Thyroid gland (tissue), 4 donors: ENCODE data around the gene PDXDC1. TPM values are rescaled to one million over a fixed set of nuclear protein-coding genes. Genes with fewer than 3 reads are reported as not detected.
"Not testable (repeated sequence)": the region's sequence is repeated elsewhere in the genome, so short reads cannot be mapped to it uniquely, and the experiment has no call there.

ENCODE experiments used
- DNase-seq, 2 donors: peaks; one replicate each; pipeline ENCODE4 v3.0.0-alpha.2; 2019
- H3K27ac ChIP-seq, 3 donors: fragments of 200-600 bp; sonication (generic); 1 replicate in 2 of 3; 2 replicates in 1 of 3; pipeline ENCODE4 v1.5.1; 2016 to 2019; ENCODE audit warnings: mild to moderate bottlenecking in 1 of 3, moderate library complexity in 1 of 3
- H3K27me3 ChIP-seq: fragments of 200-600 bp; sonication (generic); one replicate; pipeline ENCODE4 v1.5.1; 2019
- H3K36me3 ChIP-seq, 2 donors: fragments of 200-600 bp; sonication (generic); one replicate each; pipeline ENCODE4 v1.5.1; 2016 to 2019
- H3K4me1 ChIP-seq, 2 donors: fragments of 200-600 bp; sonication (generic); one replicate each; pipeline ENCODE4 v1.5.1; 2017 to 2019
- H3K4me3 ChIP-seq, 3 donors: fragments of 200-600 bp; sonication (generic); replicated peaks in 1 of 3; 1 replicate in 2 of 3; 2 replicates in 1 of 3; pipeline ENCODE4 v1.5.1; 2016; ENCODE audit warnings: mild to moderate bottlenecking in 1 of 3
- H3K9me3 ChIP-seq: fragments of 200-600 bp; sonication (generic); one replicate; pipeline ENCODE4 v1.5.1; 2017
- CTCF ChIP-seq, 6 experiments: fragments of 200-600 bp in 3 of 6; fragments of 450-650 bp in 3 of 6; sonication (generic) in 3 of 6; IDR thresholded peaks; one replicate each; pipeline ENCODE4 v1.5.1; 2016 to 2019; ENCODE audit warnings: antibody characterized with exemption in 6 of 6, mild to moderate bottlenecking in 2 of 6, inconsistent platforms in 1 of 6, moderate library complexity in 1 of 6
- POLR2A ChIP-seq, 2 donors: fragments of 450-650 bp; IDR thresholded peaks; one replicate each; pipeline ENCODE4 v1.6.1; 2017; ENCODE audit warnings: antibody characterized with exemption in 2 of 2, mild to moderate bottlenecking in 2 of 2, moderate library complexity in 1 of 2
- WGBS, 2 donors: methylation state at CpG; one replicate each; pipeline ENCODE4 v1.1.5; 2017; 5-methylcytosine and 5-hydroxymethylcytosine counted together
- intact Hi-C: fragments of 100-400 bp; cut with DNase I; formaldehyde crosslinking; loops from one replicate; pipeline ENCODE4 v1.15.1; 2023
- total RNA-seq, 4 donors: library from RNA; depleted of rRNA; stranded (reverse); fragments of >200 nt; gene quantifications; one replicate each; pipeline ENCODE4 v1.2.3, GENCODE V29; 2016

The PDXDC1 gene
- total RNA-seq, 4 donors from 2014 or later = 80.5 to 172 (median 117) TPM

DNA sequence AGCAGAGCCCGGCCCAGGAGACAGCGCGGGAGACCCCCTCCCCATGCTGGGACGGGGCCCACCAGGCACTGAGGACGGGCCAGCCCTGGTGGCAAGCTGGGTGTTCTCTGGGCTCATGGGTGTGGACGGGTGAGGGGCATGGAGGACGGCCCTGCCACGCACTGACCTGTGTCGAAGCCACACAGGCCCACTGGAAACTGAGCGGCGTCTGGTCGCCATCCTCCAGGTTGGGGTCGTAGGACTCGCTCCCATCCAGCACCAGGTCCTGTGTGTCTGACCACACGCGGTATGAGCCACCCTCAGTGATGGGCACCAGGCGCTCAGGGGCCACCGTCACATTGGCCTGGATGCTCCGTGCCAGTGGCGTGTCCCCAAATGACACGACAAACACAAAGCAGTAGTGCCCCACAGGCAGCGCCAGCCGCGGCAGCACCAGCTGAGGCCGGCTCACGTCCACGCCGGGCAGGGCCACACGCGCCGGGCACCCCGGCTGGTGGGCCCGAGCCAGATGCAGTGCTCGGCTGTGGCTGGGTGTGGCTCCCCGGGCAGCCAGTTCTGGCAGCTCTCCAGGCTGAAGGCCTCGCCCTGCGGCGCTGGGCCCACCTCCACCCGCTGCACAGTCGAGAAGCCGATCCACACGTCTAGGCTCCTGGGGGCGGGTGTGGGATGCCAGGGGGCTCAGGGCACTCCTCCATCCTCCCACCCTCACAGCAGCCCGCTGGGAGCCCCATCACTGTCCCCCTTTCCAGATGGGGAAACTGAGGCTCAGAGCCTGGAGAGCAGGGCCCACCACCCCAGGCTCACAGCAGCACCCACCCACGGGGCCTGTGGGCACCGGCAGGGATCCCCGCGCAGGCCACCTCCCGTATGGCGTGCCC is 160.9 kb downstream of the PDXDC1 start:
- H3K27ac ChIP-seq, DNase-seq, H3K27me3 ChIP-seq, H3K9me3 ChIP-seq, intact Hi-C loops, H3K36me3 ChIP-seq, H3K4me1 ChIP-seq, H3K4me3 ChIP-seq: not testable (repeated sequence)
- 83 to 87% methylated on average over 9 to 15 of the region's 50 CpGs for whole genome bisulfite sequencing, 2 donors

DNA sequence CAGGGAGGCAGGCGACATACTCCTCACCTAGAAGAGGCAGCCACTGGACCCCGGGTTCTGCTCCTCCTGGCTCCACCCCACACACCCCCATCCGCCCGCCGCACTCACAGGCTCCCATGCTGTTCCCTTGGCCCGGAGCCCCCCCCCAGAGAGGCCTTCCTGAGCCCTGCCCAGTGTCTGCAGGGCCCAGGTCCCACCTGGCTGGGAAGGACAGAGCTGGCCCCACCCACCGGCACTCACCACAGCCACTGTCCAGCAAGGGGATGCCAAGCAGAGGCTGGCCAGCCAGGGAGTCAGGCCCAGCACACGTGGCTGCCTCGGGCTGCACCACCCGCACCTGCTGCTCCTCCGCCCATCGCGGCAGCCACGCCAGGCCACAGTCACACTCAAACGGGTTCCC is 162.7 kb downstream of the PDXDC1 start:
- H3K4me3 ChIP-seq, H3K9me3 ChIP-seq, intact Hi-C loops, H3K36me3 ChIP-seq, H3K27ac ChIP-seq, H3K4me1 ChIP-seq, H3K27me3 ChIP-seq: not testable (repeated sequence)
- DNase-seq = peak; percentile 86 to 87
- 40% methylated on average over 5 of the region's 15 CpGs; no CpG with 5 or more reads in 1 of the 2 donors for WGBS, 2 donors

DNA sequence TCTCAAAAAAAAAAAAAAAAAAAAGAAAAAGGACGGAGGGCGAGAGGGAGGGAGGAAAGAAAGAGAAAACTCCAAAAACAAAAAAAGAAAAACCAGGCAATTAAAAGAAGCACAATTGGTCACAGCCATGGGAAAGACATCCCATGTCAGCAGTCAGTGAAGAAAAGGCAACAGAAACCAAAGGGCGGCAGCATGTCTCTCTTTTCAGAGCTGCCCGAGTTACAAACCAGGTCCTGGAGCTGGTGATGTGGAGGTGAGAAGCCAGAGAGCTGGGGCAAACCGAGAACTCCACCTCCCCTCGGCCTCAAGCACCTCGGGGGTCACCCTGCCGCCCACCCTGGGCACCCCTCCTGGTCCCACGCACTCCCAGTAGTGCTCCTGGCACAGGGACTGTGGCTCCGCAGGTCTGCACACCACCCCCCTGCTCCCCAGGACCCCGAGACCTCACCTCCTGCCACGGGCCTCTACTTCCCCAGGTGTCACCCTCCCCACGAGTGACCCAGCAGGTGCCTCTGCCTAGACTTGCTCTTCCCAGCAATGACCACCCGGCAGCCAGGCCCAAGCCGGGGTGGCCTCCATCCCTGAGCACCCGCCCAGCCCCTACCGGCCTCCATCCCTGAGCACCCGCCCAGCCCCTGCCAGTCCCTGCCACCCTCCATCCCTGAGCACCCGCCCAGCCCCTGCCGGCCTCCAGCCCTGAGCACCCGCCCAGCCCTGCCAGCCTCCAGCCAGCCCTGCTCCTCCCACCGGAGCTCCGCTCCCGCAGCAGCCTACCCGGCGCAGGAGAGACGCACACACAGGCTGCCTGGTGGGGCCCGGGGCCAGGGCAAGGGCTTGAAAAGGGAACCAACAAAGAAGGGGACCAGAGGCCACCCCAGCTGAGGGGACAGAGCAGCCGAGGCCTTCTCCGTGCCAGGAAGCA is 165.9 kb downstream of the PDXDC1 start:
- H3K27ac ChIP-seq, DNase-seq, intact Hi-C loops, H3K27me3 ChIP-seq, H3K9me3 ChIP-seq, H3K4me3 ChIP-seq, H3K36me3 ChIP-seq: not testable (repeated sequence)
- WGBS, 2 donors = 82 to 88% methylated on average over 22 to 23 of the region's 30 CpGs
- peaks cover 7 to 11% of the 10 kb centered on the region in 2 donors for H3K4me1 ChIP-seq

GRCh38 chr16:15141586-15141985 is 166.8 kb downstream of the PDXDC1 start:
- no peak for TF ChIP-seq POLR2A (IDR thresholded peaks at IDR 0.05)
- TF ChIP-seq CTCF (IDR thresholded peaks at IDR 0.05) = no peak
- Histone ChIP-seq H3K9me3 (no peaks in the 10 kb centered on the region), H3K27ac (no peak overlapping the region), H3K36me3 (no peaks in the 10 kb centered on the region), H3K27me3 (no peaks in the 10 kb centered on the region), H3K4me1 (peaks cover 7 to 11% of the 10 kb centered on the region in 2 donors), H3K4me3 (no peak overlapping the region)
- intact Hi-C loops = no loop called here
- 81 to 82% methylated on average over 7 to 8 of the region's 15 CpGs for whole genome bisulfite sequencing, 2 donors
- no peak for DNase-seq

- intact Hi-C loops = not testable (repeated sequence)
- WGBS, 2 donors = 96 to 100% methylated on average over 1 to 6 of the region's 27 CpGs
These were observed 167.5 kb downstream of the PDXDC1 start for GRCh38 chr16:15142107-15142890.

GRCh38 chr16:15142891-15143600 is 168.2 kb downstream of the PDXDC1 start:
- H3K4me3 ChIP-seq, H3K36me3 ChIP-seq, H3K9me3 ChIP-seq, intact Hi-C loops, H3K27me3 ChIP-seq, DNase-seq: not testable (repeated sequence)
- no CpG with 5 or more reads among the region's 26 CpGs for WGBS, 2 donors
- H3K4me1 ChIP-seq = peaks cover 7 to 11% of the 10 kb centered on the region in 2 donors
- H3K27ac ChIP-seq = peak overlapping the region in 1 of 3 donors; percentile 74

More at GRCh38 chr16:15142107-15142890, 167.5 kb downstream of the PDXDC1 start:
- H3K4me3 ChIP-seq, H3K9me3 ChIP-seq, H3K27ac ChIP-seq, H3K27me3 ChIP-seq, DNase-seq, H3K36me3 ChIP-seq: not testable (repeated sequence)
- peaks cover 7 to 11% of the 10 kb centered on the region in 2 donors for H3K4me1 ChIP-seq

GRCh38 chr16:15143601-15144091 is 168.8 kb downstream of the PDXDC1 start:
- DNase-seq, intact Hi-C loops: not testable (repeated sequence)

GRCh38 chr16:15144092-15144631 is 169.3 kb downstream of the PDXDC1 start:
- H3K36me3 ChIP-seq, H3K27me3 ChIP-seq, H3K4me3 ChIP-seq, H3K9me3 ChIP-seq, intact Hi-C loops: not testable (repeated sequence)
- 30 to 33% methylated on average over 12 to 21 of the region's 22 CpGs for whole genome bisulfite sequencing, 2 donors
- DNase-seq = peak; percentile 11 to 13
- H3K4me1 ChIP-seq = peaks cover 7 to 11% of the 10 kb centered on the region in 2 donors
- peak overlapping the region in 1 of 3 donors; percentile 74 for H3K27ac ChIP-seq

More at GRCh38 chr16:15143601-15144091, 168.8 kb downstream of the PDXDC1 start:
- WGBS, 2 donors = 20% methylated on average over 1 of the region's 26 CpGs; no CpG with 5 or more reads in 1 of the 2 donors
- Histone ChIP-seq H3K4me1 (peaks cover 7 to 11% of the 10 kb centered on the region in 2 donors), H3K27ac (peak overlapping the region in 1 of 3 donors; percentile 74)
- H3K9me3 ChIP-seq, H3K4me3 ChIP-seq, H3K36me3 ChIP-seq, H3K27me3 ChIP-seq: not testable (repeated sequence)

DNA sequence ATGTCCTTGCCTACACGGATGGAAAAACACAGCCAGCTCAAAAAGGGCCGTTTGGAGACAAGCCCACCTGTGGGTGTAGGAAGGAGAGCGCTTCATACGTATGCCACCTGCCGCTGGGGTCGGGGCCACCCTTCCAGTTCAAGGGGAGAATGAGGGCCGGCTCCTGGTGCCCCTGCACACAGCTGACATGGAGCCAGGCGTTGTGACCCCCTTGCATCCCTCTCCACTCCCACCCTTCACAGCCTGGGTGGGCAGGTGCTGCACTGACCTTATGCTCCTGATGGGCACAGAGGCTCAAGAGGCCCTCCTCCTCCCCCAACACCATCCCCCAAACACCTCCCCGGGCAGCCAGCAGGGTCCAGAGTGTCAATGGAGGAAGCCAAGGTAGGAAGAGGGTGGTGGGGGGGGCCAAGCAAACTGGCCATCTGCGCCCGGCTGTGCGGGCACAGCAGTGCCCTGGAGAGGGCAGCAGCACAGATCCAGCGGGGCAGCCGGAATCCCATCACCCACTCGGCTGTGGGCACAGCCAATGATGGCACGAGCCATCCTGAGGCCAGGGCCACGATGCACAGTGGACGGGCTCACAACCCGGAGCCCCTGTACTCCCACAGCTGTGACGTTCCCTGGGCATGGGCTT is 170.1 kb downstream of the PDXDC1 start:
- H3K27me3 ChIP-seq, H3K9me3 ChIP-seq, H3K36me3 ChIP-seq, intact Hi-C loops, H3K4me3 ChIP-seq, DNase-seq: not testable (repeated sequence)
- H3K27ac ChIP-seq = peak overlapping the region in 1 of 3 donors; percentile 74
- peaks cover 7 to 11% of the 10 kb centered on the region in 2 donors for H3K4me1 ChIP-seq
- WGBS, 2 donors = 56 to 74% methylated on average over 12 to 18 of the region's 20 CpGs
